H1 (cell line): Measurements from ENCODE around the gene MYLK4. TPM values are rescaled to one million over a fixed set of nuclear protein-coding genes. Genes with fewer than 3 reads are reported as not detected.

Experiments
- SIN3A ChIP-seq, 2 experiments: IDR thresholded peaks in 1 of 2; conservative IDR thresholded peaks in 1 of 2; 2 replicates each; pipeline ENCODE4 v1.6.1; 2011 to 2012; ENCODE audit warnings: low read length in 2 of 2, improper control_type of control experiment in 1 of 2, low read depth in 1 of 2, mild to moderate bottlenecking in 1 of 2
- SUZ12 ChIP-seq: fragments of 200-600 bp; sonication (generic); IDR thresholded peaks from 2 replicates; pipeline ENCODE4 v1.6.1; 2012; ENCODE audit warnings: mild to moderate bottlenecking, inconsistent platforms, low read length, moderate library complexity, mixed read lengths
- polyA plus RNA-seq, 7 experiments: library from polyadenylated mRNA; depleted of rRNA in 3 of 7; stranded (reverse) in 5 of 7; unstranded in 2 of 7; fragments of >200 nt in 5 of 7; fragments of 200-250 nt in 2 of 7; gene quantifications; 1 replicate in 5 of 7; 2 replicates in 1 of 7; 4 replicates in 1 of 7; pipeline versions ENCODE4 v1.2.1 to v1.2.3, GENCODE V29; 2011 to 2013; ENCODE audit warnings: missing spikeins in 2 of 7, mixed read lengths in 2 of 7
- total RNA-seq: library from RNA; stranded (reverse); fragmentation: NEBNext Ultra II Directional; extraction: Animal tissue kit (Norgen Biotek cat#: 25700); gene quantifications from 2 replicates; pipeline ENCODE4 v1.2.1, GENCODE V29; 2021
- TF ChIP-seq, protein P1 (sequence below): IDR thresholded peaks from 2 replicates; pipeline ENCODE4 v1.6.1; 2012; ENCODE audit warnings: inconsistent platforms

The MYLK4 gene
- total and polyA plus RNA-seq, 2 of the 8 experiments (the other 6 are each of a cell fraction or from before 2014, with no cell fraction given) = 0.11 to 0.17 TPM

DNA sequence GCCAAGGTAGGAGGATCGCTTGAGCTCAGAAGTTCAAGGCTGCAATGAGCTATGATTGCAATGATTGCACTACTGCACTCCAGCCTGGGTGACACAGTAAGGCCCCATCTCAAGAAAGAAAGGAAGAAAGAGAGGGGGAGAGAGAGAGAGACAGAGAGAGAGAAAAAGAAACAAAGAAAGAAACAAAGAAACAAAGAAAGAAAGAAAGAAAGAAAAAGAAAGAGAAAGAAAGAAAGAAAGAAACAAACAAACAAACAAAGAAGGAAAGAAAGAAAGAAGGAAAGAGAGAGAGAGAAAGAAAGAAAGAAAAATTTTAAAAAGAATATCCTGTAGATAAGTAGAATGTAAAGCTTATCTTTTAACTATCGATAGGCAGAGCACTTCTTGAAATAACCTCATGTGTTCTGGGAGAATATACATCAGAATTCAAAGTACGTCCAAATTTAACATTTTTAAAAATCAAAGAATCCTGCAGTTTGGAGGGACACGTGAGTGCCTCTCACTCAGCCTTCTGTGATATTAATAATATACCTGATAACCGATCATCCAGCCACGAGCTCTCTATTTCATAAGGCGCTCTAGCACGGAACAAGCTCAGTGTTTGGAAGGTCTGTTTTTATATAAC is 25.2 kb downstream of the MYLK4 start (continued):
- TF ChIP-seq SIN3A (conservative IDR thresholded peaks at IDR 0.05 in 1 of 2, IDR thresholded peaks at IDR 0.05 in 1 of 2; ENCODE audit: low read depth in 1 of 2, low read length in 2 of 2) (no peak), SUZ12 (no peak)
- TF ChIP-seq, protein P1, sequence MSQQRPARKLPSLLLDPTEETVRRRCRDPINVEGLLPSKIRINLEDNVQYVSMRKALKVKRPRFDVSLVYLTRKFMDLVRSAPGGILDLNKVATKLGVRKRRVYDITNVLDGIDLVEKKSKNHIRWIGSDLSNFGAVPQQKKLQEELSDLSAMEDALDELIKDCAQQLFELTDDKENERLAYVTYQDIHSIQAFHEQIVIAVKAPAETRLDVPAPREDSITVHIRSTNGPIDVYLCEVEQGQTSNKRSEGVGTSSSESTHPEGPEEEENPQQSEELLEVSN = no peak
